HEK293 (cell line): Measurements from ENCODE around the gene F10.
A peak's percentile ranks its signal among the peaks of the same experiment; 100 is the strongest.

ENCODE experiments used
- CTCF ChIA-PET: fragments of 350-600 bp; formaldehyde crosslinking; extraction: SDS; loops from one replicate; lab custom pipeline; 2021; ENCODE audit warnings: antibody characterized with exemption; lab: Yijun Ruan, JAX
- POLR2A ChIA-PET: fragments of 300-600 bp; formaldehyde crosslinking; extraction: SDS; loops from one replicate; lab custom pipeline; 2020; ENCODE audit warnings: antibody characterized with exemption, inconsistent platforms; lab: Yijun Ruan, JAX
- H3K27ac ChIP-seq: fragments of 200-500 bp; sonication (Bioruptor generic); 2 replicates; pipeline ENCODE4 v1.5.1; 2014; ENCODE audit warnings: low read depth, low read length, control low read depth, inconsistent platforms; ENCODE audit errors: extremely low read depth
- H3K36me3 ChIP-seq, 2 experiments: fragments of 200-500 bp in 1 of 2; sonication (Bioruptor generic) in 1 of 2; 1 replicate in 1 of 2; 2 replicates in 1 of 2; pipeline ENCODE4 v1.5.1; 2014 to 2017; ENCODE audit warnings: inconsistent platforms in 2 of 2, low read length in 2 of 2; ENCODE audit not compliant: control insufficient read depth in 2 of 2, insufficient read depth in 1 of 2
- H3K4me1 ChIP-seq: fragments of 200-500 bp; sonication (Bioruptor generic); 2 replicates; pipeline ENCODE4 v1.5.1; 2014; ENCODE audit warnings: mild to moderate bottlenecking, low read length, inconsistent platforms; ENCODE audit not compliant: control insufficient read depth, insufficient read depth
- H3K4me3 ChIP-seq: 2 replicates; pipeline ENCODE4 v1.5.1; 2011; ENCODE audit warnings: low read depth, mild to moderate bottlenecking, control low read depth, low read length, moderate library complexity
- H3K9me3 ChIP-seq: fragments of 200-500 bp; sonication (Bioruptor generic); 2 replicates; pipeline ENCODE4 v1.5.1; 2014; ENCODE audit warnings: low read depth, low read length, inconsistent platforms; ENCODE audit not compliant: control insufficient read depth, insufficient read depth
- KLF16 ChIP-seq: fragments of 450-650 bp; formaldehyde crosslinking; IDR thresholded peaks from 2 replicates; pipeline ENCODE4 v1.5.1; 2017; ENCODE audit warnings: missing biosample characterization, missing genetic modification characterization
- ZBTB1 ChIP-seq: fragments of 450-650 bp; formaldehyde crosslinking; IDR thresholded peaks from 2 replicates; pipeline ENCODE4 v1.5.1; 2016; ENCODE audit warnings: missing biosample characterization, missing genetic modification characterization
- ZNF10 ChIP-seq: fragments of 450-650 bp; formaldehyde crosslinking; IDR thresholded peaks from 2 replicates; pipeline ENCODE4 v1.5.1; 2017; ENCODE audit warnings: missing biosample characterization, missing genetic modification characterization
- ZNF174 ChIP-seq: fragments of 450-650 bp; formaldehyde crosslinking; IDR thresholded peaks from 2 replicates; pipeline ENCODE4 v1.5.0; 2017; ENCODE audit warnings: missing biosample characterization, mild to moderate bottlenecking, missing genetic modification characterization
- ZNF19 ChIP-seq: fragments of 450-650 bp; formaldehyde crosslinking; IDR thresholded peaks from 2 replicates; pipeline ENCODE4; 2016; ENCODE audit warnings: missing biosample characterization, missing genetic modification characterization, low read depth
- ZNF37A ChIP-seq: fragments of 450-650 bp; IDR thresholded peaks from 2 replicates; pipeline ENCODE4 v1.5.1; 2018; ENCODE audit warnings: missing biosample characterization, missing genetic modification characterization
- ZNF555 ChIP-seq: fragments of 450-650 bp; formaldehyde crosslinking; conservative IDR thresholded peaks from 2 replicates; pipeline ENCODE4 v1.5.1; 2017; ENCODE audit warnings: missing biosample characterization, mild to moderate bottlenecking, missing genetic modification characterization, inconsistent platforms
- ZNF596 ChIP-seq: fragments of 450-650 bp; IDR thresholded peaks from 2 replicates; pipeline ENCODE4 v1.5.0; 2018; ENCODE audit warnings: missing biosample characterization, mild to moderate bottlenecking, missing genetic modification characterization, moderate library complexity
- TF ChIP-seq, protein P1 (sequence below): fragments of 450-650 bp; formaldehyde crosslinking; IDR thresholded peaks from 2 replicates; pipeline ENCODE4 v1.5.1; 2016; ENCODE audit warnings: missing biosample characterization, missing genetic modification characterization
- TF ChIP-seq, protein P2 (sequence below): fragments of 450-650 bp; formaldehyde crosslinking; IDR thresholded peaks from 2 replicates; pipeline ENCODE4 v1.5.1; 2016; ENCODE audit warnings: missing biosample characterization, missing genetic modification characterization, borderline replicate concordance
- TF ChIP-seq, protein P3 (sequence below): fragments of 450-650 bp; formaldehyde crosslinking; IDR thresholded peaks from 2 replicates; pipeline ENCODE4 v1.5.1; 2016; ENCODE audit warnings: missing biosample characterization, missing genetic modification characterization
- TF ChIP-seq, protein P4 (sequence below): fragments of 450-650 bp; formaldehyde crosslinking; IDR thresholded peaks from 2 replicates; pipeline ENCODE4 v1.5.1; 2016; ENCODE audit warnings: missing biosample characterization, missing genetic modification characterization
- TF ChIP-seq, protein P5 (sequence below): fragments of 450-650 bp; formaldehyde crosslinking; IDR thresholded peaks from 2 replicates; pipeline ENCODE4 v1.5.1; 2016; ENCODE audit warnings: missing biosample characterization, missing genetic modification characterization
- TF ChIP-seq, protein P6 (sequence below): fragments of 450-650 bp; formaldehyde crosslinking; IDR thresholded peaks from 2 replicates; pipeline ENCODE4 v1.5.1; 2016; ENCODE audit warnings: missing biosample characterization, missing genetic modification characterization

Gene F10

DNA sequence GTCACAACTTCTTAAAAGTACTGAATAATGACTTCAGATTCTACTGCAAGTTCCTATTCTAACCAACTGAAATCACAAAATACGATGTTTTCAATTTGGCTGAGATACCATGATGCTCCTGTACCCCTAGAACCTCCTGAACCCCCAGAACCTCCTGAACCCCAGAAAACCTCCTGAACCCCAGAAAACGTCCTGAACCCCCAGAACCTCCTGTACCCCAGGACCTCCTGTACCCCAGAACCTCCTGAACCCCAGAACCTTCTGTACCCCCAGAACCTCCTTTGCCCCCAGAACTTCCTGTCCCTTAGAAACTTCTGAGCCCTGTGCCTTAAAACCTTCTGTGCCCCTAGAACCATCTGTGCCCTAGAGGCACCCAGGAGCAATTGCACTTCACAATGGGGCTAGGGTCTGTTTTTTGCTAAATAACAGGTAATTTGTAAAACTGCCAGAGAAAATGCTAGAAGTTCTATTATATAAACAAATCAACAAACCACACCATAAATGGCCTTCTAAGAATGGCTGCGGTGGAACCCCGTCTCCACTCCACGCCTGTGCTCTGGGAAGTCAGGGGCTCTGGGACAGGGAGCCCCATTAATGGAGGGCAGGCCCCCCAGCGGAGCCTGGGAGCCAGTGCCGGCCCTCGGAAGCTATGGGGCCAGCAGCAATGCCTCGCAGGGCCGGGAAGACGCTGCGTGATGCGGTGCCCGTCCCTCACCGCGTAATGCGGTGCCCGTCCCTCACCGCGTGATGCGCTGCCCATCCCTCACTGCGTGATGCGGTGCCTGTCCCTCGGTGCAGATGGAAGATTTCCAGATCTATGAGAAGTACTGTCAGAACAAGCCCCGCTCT, 38.3 kb upstream of the F10 start:
- TF ChIP-seq ZNF555: no peak
- TF ChIP-seq, protein P1, sequence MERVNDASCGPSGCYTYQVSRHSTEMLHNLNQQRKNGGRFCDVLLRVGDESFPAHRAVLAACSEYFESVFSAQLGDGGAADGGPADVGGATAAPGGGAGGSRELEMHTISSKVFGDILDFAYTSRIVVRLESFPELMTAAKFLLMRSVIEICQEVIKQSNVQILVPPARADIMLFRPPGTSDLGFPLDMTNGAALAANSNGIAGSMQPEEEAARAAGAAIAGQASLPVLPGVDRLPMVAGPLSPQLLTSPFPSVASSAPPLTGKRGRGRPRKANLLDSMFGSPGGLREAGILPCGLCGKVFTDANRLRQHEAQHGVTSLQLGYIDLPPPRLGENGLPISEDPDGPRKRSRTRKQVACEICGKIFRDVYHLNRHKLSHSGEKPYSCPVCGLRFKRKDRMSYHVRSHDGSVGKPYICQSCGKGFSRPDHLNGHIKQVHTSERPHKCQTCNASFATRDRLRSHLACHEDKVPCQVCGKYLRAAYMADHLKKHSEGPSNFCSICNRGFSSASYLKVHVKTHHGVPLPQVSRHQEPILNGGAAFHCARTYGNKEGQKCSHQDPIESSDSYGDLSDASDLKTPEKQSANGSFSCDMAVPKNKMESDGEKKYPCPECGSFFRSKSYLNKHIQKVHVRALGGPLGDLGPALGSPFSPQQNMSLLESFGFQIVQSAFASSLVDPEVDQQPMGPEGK (tag by site-specific recombination): no peak
- TF ChIP-seq, protein P2, sequence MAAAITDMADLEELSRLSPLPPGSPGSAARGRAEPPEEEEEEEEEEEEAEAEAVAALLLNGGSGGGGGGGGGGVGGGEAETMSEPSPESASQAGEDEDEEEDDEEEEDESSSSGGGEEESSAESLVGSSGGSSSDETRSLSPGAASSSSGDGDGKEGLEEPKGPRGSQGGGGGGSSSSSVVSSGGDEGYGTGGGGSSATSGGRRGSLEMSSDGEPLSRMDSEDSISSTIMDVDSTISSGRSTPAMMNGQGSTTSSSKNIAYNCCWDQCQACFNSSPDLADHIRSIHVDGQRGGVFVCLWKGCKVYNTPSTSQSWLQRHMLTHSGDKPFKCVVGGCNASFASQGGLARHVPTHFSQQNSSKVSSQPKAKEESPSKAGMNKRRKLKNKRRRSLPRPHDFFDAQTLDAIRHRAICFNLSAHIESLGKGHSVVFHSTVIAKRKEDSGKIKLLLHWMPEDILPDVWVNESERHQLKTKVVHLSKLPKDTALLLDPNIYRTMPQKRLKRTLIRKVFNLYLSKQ (tag by site-specific recombination): no peak
- TF ChIP-seq, protein P3, sequence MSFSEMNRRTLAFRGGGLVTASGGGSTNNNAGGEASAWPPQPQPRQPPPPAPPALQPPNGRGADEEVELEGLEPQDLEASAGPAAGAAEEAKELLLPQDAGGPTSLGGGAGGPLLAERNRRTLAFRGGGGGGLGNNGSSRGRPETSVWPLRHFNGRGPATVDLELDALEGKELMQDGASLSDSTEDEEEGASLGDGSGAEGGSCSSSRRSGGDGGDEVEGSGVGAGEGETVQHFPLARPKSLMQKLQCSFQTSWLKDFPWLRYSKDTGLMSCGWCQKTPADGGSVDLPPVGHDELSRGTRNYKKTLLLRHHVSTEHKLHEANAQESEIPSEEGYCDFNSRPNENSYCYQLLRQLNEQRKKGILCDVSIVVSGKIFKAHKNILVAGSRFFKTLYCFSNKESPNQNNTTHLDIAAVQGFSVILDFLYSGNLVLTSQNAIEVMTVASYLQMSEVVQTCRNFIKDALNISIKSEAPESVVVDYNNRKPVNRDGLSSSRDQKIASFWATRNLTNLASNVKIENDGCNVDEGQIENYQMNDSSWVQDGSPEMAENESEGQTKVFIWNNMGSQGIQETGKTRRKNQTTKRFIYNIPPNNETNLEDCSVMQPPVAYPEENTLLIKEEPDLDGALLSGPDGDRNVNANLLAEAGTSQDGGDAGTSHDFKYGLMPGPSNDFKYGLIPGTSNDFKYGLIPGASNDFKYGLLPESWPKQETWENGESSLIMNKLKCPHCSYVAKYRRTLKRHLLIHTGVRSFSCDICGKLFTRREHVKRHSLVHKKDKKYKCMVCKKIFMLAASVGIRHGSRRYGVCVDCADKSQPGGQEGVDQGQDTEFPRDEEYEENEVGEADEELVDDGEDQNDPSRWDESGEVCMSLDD (tag by site-specific recombination): peak; percentile 100
- no peak for TF ChIP-seq ZNF19 (tag by site-specific recombination)
- TF ChIP-seq KLF16 (tag by site-specific recombination): no peak
- TF ChIP-seq, protein P4, sequence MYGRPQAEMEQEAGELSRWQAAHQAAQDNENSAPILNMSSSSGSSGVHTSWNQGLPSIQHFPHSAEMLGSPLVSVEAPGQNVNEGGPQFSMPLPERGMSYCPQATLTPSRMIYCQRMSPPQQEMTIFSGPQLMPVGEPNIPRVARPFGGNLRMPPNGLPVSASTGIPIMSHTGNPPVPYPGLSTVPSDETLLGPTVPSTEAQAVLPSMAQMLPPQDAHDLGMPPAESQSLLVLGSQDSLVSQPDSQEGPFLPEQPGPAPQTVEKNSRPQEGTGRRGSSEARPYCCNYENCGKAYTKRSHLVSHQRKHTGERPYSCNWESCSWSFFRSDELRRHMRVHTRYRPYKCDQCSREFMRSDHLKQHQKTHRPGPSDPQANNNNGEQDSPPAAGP (tag by site-specific recombination): no peak
- TF ChIP-seq ZNF37A (tag by site-specific recombination): no peak
- peak; percentile 81 for TF ChIP-seq ZNF10 (tag by site-specific recombination)
- TF ChIP-seq ZNF596 (tag by site-specific recombination): no peak
- TF ChIP-seq, protein P5, sequence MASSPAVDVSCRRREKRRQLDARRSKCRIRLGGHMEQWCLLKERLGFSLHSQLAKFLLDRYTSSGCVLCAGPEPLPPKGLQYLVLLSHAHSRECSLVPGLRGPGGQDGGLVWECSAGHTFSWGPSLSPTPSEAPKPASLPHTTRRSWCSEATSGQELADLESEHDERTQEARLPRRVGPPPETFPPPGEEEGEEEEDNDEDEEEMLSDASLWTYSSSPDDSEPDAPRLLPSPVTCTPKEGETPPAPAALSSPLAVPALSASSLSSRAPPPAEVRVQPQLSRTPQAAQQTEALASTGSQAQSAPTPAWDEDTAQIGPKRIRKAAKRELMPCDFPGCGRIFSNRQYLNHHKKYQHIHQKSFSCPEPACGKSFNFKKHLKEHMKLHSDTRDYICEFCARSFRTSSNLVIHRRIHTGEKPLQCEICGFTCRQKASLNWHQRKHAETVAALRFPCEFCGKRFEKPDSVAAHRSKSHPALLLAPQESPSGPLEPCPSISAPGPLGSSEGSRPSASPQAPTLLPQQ (tag by site-specific recombination): no peak
- TF ChIP-seq, protein P6, sequence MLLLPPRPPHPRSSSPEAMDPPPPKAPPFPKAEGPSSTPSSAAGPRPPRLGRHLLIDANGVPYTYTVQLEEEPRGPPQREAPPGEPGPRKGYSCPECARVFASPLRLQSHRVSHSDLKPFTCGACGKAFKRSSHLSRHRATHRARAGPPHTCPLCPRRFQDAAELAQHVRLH (tag by site-specific recombination): no peak
- no peak for TF ChIP-seq ZBTB1 (tag by site-specific recombination)
- TF ChIP-seq ZNF174 (tag by site-specific recombination): no peak
- Histone ChIP-seq H3K9me3 (no peaks in the 10 kb centered on the region), H3K27ac (no peak overlapping the region), H3K4me3 (no peak overlapping the region), H3K4me1 (no peaks in the 10 kb centered on the region; the same call in 1 of the 2 replicates), H3K36me3 (peaks cover 0 to 12% of the 10 kb centered on the region in 2 experiments; a peak in 1 of 3 replicates)
- CTCF ChIA-PET: interaction anchor here (0.7 kb wide), 1 partner anchor 15 kb away, joined by 4 read pairs; no protein-coding TSS in a partner anchor
- POLR2A ChIA-PET: no interaction called here
